Activated naive CD8-positive, alpha-beta T cell treated with anti-CD3 and anti-CD28 coated beads for 36 hours (primary cell): Measurements from ENCODE around the gene SAT1. TPM values are rescaled to one million over a fixed set of nuclear protein-coding genes. Genes with fewer than 3 reads are reported as not detected.
A peak's percentile ranks its signal among the peaks of the same experiment; 100 is the strongest.
"Not testable (repeated sequence)": the region's sequence is repeated elsewhere in the genome, so short reads cannot be mapped to it uniquely, and the experiment has no call there.

Experiments
- DNase-seq: peaks from one replicate; pipeline ENCODE4 v3.0.0; 2021
- H3K27ac Mint-ChIP-seq: one replicate; pipeline ENCODE4 v1.8.0; 2022; ENCODE audit warnings: mild to moderate bottlenecking, moderate library complexity, mixed read lengths
- H3K27me3 Mint-ChIP-seq: one replicate; pipeline ENCODE4 v1.8.0; 2022; ENCODE audit warnings: mild to moderate bottlenecking, mixed read lengths
- H3K36me3 Mint-ChIP-seq: one replicate; pipeline ENCODE4 v1.8.0; 2021; ENCODE audit warnings: mild to moderate bottlenecking, mixed read lengths
- H3K4me1 Mint-ChIP-seq: one replicate; pipeline ENCODE4 v1.8.0; 2021; ENCODE audit warnings: mixed read lengths
- H3K4me3 Mint-ChIP-seq: one replicate; pipeline ENCODE4 v1.8.0; 2022; ENCODE audit warnings: mild to moderate bottlenecking, moderate library complexity, mixed read lengths
- H3K9me3 Mint-ChIP-seq: one replicate; pipeline ENCODE4 v1.8.0; 2022; ENCODE audit warnings: mixed read lengths
- total RNA-seq, 2 experiments: library from RNA; stranded (reverse); gene quantifications; one replicate each; pipeline ENCODE4 v1.2.3, GENCODE V29; 2021

SAT1 gene
- total RNA-seq, 2 experiments from 2014 or later, result 70.5 to 71.8 TPM

DNA sequence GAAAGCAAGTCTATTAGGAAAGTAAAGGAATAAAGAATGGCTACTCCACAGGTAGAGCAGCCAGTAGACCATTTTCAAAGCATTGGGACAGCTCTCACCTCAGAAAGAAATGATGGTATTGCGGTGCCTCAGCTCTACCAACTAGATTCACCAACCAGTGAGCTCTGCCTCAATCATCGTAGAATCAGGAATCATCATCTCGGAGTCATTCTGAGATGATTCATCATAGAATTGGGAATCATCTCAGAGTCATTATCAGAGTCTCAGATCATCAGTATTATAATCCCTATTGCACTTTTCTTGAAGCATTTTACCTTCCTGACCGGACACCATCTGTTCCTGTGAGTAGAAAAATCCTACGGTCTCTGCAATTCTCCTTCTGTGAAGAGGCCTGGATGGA, 17.5 kb upstream of the SAT1 start:
- Mint-ChIP-seq H3K27ac (no peak overlapping the region), H3K27me3 (no peaks in the 10 kb centered on the region), H3K4me3 (no peak overlapping the region), H3K4me1 (peaks cover 5% of the 10 kb centered on the region), H3K9me3 (no peaks in the 10 kb centered on the region), H3K36me3 (no peaks in the 10 kb centered on the region)
- DNase-seq, result no peak

DNA sequence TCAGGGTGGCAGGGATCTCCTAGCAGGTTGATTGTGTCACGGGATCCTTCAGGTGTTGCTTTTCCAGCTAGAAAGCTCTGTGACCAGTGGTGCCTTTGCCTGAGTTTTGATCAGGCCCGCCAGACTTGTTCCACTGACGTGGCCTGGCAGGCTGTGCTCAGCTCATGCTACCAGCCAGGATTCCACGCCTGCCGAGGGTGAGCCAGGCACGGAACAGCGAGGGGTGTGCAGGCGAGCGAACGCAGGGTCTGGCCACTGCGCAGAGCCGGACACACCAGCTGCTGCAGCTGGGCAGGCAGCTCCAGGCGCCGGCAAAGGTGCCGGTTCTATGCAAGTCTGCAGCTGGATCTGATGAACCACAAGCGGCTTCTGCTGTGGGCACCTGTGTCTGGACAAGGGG, 17.1 kb upstream of the SAT1 start:
- no peaks in the 10 kb centered on the region for H3K27me3 Mint-ChIP-seq
- H3K27ac Mint-ChIP-seq, result no peak overlapping the region
- DNase-seq, result no peak
- no peaks in the 10 kb centered on the region for H3K36me3 Mint-ChIP-seq
- H3K4me3 Mint-ChIP-seq, result no peak overlapping the region
- H3K4me1 Mint-ChIP-seq, result peaks cover 5% of the 10 kb centered on the region
- H3K9me3 Mint-ChIP-seq, result no peaks in the 10 kb centered on the region

DNA sequence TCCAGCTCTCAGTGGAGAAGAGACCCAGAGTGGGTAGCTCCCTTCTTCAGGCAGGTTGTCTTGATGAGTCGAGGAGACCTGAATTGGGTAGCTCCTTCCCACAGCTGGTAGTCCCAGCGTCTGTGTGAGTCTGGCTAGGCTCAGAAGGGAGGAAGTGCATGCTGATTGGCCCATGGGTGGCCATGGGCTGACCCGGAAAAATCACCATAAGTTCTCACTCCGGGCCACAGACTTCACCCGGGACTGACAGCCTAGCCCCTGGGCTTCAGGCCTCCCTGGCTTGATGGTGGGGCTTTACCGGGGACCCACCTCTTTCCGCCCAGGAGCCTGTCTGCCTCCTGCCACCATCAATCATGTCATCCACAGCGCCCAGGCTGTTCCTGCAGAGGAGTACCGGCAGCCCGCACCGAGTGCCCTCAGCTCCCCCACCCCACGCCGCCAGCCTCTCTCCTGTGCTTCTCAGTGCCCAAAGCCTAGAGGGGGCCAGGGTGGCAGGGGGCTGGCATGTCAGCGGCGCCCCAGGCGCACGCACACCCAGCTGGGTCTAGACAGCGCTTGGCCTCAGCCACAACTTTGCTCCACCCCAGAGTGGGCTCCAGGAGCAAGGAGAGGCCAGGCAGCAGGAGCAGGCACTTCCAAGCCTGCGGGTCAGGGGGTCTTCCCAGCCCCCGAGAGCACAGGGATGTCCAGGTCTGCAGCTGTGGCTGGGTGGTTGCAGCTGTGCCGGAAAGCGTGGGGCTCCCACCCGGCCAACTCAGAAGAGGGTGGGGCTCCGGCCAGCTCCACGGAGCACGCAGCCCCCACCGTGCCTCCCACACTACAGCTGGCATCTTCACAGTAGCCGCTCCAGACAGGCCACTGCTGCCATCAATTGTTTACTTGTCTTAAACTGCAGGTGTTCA, 16.1 kb upstream of the SAT1 start:
- no peaks in the 10 kb centered on the region for H3K36me3 Mint-ChIP-seq
- no peaks in the 10 kb centered on the region for H3K9me3 Mint-ChIP-seq
- peak overlapping the region; percentile 45 for H3K4me3 Mint-ChIP-seq
- H3K27ac Mint-ChIP-seq, result no peak overlapping the region
- H3K27me3 Mint-ChIP-seq, result no peaks in the 10 kb centered on the region
- DNase-seq, result no peak
- peaks cover 5% of the 10 kb centered on the region for H3K4me1 Mint-ChIP-seq

DNA sequence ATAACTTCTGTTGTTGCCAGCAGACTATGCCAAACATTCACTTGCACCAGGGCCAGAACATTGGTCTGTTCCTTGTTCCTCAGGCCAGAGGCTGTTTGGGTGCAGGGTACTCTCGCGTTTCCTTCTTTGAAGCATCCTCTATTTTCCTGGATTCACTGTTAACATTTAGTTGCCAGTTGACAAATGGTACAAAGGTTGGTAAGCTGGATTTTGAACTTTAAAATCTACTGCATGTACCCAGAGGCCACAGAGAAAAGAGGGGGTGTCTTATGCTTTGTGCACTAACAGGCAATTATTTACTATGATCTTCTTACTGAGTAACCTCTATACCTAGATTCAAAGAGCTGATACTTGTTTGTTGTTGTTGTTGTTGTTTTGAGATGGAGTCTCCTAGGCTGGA, 12.8 kb upstream of the SAT1 start:
- DNase-seq, result no peak
- Mint-ChIP-seq H3K27ac (no peak overlapping the region), H3K4me3 (no peak overlapping the region), H3K27me3 (no peaks in the 10 kb centered on the region), H3K36me3 (no peaks in the 10 kb centered on the region), H3K9me3 (no peaks in the 10 kb centered on the region), H3K4me1 (peaks cover 13% of the 10 kb centered on the region)

DNA sequence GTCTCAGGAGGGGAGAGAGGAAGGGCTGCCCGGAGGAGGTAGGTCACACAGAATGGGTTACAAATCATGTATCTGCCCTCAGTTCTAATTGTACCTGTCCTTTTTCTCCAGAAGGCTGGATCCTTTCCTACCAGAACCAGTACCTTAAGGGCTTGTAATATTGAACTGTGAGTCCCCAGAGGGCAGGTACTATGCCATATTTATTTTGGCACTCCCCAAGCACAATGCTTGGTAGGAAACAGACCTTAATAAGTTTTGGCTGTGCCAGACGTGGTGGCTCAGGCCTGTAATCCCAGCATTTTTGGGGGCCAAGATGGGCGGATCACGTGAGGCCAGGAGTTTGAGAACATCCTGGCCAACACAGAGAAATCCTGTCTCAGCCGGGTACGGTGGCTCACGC, 11.9 kb upstream of the SAT1 start:
- not testable (repeated sequence) for H3K36me3 Mint-ChIP-seq, H3K9me3 Mint-ChIP-seq, DNase-seq, H3K27me3 Mint-ChIP-seq, H3K27ac Mint-ChIP-seq, H3K4me3 Mint-ChIP-seq
- peaks cover 13% of the 10 kb centered on the region for H3K4me1 Mint-ChIP-seq

- Mint-ChIP-seq H3K4me1 (peaks cover 13% of the 10 kb centered on the region), H3K27me3 (no peaks in the 10 kb centered on the region), H3K36me3 (no peaks in the 10 kb centered on the region), H3K27ac (peak overlapping the region; percentile 96), H3K9me3 (no peaks in the 10 kb centered on the region), H3K4me3 (peak overlapping the region; percentile 50)
- peak; percentile 34 for DNase-seq
Observed at GRCh38 chrX:23773601-23774175, 9.3 kb upstream of the SAT1 start.

GRCh38 chrX:23776363-23776762, 6.6 kb upstream of the SAT1 start:
- no peak overlapping the region for H3K27ac Mint-ChIP-seq

GRCh38 chrX:23779025-23779424, 3.9 kb upstream of the SAT1 start:
- Mint-ChIP-seq H3K9me3 (no peaks in the 10 kb centered on the region), H3K4me3 (no peak overlapping the region), H3K4me1 (peaks cover 10% of the 10 kb centered on the region), H3K27me3 (no peaks in the 10 kb centered on the region), H3K27ac (no peak overlapping the region), H3K36me3 (peaks cover 6% of the 10 kb centered on the region)
- DNase-seq, result no peak

More at GRCh38 chrX:23776363-23776762, 6.6 kb upstream of the SAT1 start:
- Mint-ChIP-seq H3K9me3 (no peaks in the 10 kb centered on the region), H3K27me3 (no peaks in the 10 kb centered on the region), H3K36me3 (no peaks in the 10 kb centered on the region), H3K4me1 (peaks cover 10% of the 10 kb centered on the region), H3K4me3 (no peak overlapping the region)
- no peak for DNase-seq

DNA sequence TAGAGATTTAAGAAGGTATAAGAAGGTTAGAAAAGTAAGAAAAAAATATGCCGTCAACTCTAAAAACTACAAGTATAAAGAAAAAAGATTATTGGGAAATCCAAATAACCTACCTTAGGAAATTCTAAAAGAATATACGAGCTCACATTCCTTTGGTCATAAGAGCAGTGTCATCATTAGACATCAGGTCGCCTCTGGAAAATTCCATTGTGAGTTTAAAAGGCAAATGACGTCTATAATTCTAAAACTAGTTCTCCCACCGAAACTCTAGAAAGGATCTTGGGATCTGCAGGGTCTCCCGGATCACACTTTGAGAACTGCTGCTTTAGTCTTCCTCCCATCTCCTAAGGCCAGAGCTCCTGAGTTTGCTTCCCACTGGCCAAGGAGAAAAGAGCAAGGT, 518 bp upstream of the SAT1 start:
- H3K27me3 Mint-ChIP-seq, result no peaks in the 10 kb centered on the region
- peaks cover 30% of the 10 kb centered on the region for H3K36me3 Mint-ChIP-seq
- peak overlapping the region; percentile 94 for H3K27ac Mint-ChIP-seq
- peak overlapping the region; percentile 95 for H3K4me3 Mint-ChIP-seq
- no peaks in the 10 kb centered on the region for H3K9me3 Mint-ChIP-seq
- H3K4me1 Mint-ChIP-seq, result peaks cover 26% of the 10 kb centered on the region
- no peak for DNase-seq

DNA sequence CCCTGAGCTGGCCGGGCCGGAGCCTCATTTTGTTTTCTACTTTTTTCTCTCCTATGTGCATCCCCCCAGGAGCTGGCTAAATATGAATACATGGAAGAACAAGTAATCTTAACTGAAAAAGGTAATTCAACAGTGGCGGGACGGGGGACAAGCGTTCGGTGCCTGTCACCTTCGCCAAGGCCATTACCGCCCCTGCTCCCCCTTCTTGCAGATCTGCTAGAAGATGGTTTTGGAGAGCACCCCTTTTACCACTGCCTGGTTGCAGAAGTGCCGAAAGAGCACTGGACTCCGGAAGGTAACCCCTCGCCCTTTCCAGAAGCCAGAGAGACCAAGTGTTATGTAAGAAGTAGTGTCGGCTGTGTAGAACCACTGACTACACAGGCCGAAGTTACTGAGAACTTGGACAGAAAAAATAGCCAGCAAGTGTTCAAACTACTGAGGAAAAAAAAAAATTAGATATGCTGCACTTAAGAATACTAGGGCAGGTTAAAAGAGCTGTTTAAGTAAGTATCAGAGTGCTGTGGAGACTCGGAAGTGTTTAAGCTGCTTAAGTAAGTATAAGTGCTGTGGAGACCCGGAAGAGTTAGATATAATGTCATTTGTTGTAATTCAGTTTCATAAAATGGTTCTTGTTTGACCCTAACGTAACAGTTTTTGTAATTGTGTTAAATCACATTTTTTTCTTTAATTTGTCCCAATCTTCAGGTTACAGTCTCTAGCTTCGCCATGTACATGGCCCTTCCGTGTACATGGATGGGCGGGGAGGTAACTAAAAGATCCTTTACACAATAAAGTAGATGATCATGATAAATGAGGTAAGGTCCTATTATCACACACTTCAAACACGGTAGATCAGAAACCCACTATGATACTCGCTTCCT, 856 bp downstream of the SAT1 start:
- H3K9me3 Mint-ChIP-seq, result no peaks in the 10 kb centered on the region

GRCh38 chrX:23784470-23785331, 1.7 kb downstream of the SAT1 start:
- peak overlapping the region; percentile 95 for H3K4me3 Mint-ChIP-seq
- H3K36me3 Mint-ChIP-seq, result peaks cover 30% of the 10 kb centered on the region
- DNase-seq, result no peak
- peaks cover 26% of the 10 kb centered on the region for H3K4me1 Mint-ChIP-seq
- peak overlapping the region; percentile 94 for H3K27ac Mint-ChIP-seq
- no peaks in the 10 kb centered on the region for H3K9me3 Mint-ChIP-seq
- no peaks in the 10 kb centered on the region for H3K27me3 Mint-ChIP-seq

More for the DNA sequence above, 856 bp downstream of the SAT1 start:
- H3K27ac Mint-ChIP-seq, result peak overlapping the region; percentile 94
- DNase-seq, result no peak
- peaks cover 30% of the 10 kb centered on the region for H3K36me3 Mint-ChIP-seq
- H3K27me3 Mint-ChIP-seq, result no peaks in the 10 kb centered on the region
- H3K4me3 Mint-ChIP-seq, result peak overlapping the region; percentile 95
- peaks cover 26% of the 10 kb centered on the region for H3K4me1 Mint-ChIP-seq

DNA sequence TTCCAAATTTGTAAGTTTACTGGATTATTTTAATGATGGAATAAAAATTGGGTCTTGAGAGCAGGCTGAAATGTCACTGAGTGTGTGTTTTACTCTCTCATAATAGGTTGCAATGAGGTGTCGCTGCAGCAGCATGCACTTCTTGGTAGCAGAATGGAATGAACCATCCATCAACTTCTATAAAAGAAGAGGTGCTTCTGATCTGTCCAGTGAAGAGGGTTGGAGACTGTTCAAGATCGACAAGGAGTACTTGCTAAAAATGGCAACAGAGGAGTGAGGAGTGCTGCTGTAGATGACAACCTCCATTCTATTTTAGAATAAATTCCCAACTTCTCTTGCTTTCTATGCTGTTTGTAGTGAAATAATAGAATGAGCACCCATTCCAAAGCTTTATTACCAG, 2.6 kb downstream of the SAT1 start:
- H3K4me3 Mint-ChIP-seq, result peak overlapping the region; percentile 95
- no peaks in the 10 kb centered on the region for H3K27me3 Mint-ChIP-seq
- no peaks in the 10 kb centered on the region for H3K9me3 Mint-ChIP-seq
- H3K4me1 Mint-ChIP-seq, result peaks cover 26% of the 10 kb centered on the region
- H3K36me3 Mint-ChIP-seq, result peaks cover 30% of the 10 kb centered on the region
- DNase-seq, result no peak
- H3K27ac Mint-ChIP-seq, result no peak overlapping the region

DNA sequence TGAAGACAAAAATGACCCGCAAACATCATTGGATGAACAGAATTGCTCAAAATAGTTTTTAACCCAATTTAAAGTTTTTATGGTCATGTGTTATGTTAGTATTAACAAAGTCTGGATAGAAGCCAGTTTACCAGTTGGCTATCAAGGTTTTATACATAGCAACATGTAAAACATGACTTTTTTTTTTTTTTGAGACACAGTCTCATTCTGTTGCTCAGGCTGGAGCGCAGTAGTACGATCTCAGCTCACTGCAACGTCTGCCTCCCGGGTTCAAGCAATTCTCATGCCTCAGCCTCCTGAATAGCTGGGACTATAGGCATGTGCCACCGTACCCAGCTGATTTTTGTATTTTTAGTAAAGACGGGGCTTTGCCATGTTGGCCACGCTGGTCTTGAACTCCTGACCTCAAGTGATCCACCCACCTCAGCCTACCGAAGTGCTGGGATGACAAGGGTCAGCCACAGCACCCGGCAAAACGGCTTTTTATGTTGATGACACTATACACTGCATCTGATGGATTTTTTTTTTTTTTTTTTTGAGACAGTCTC, 3.4 kb downstream of the SAT1 start:
- no peak for DNase-seq
- no peak overlapping the region for H3K4me3 Mint-ChIP-seq
- H3K36me3 Mint-ChIP-seq, result peaks cover 30% of the 10 kb centered on the region
- no peaks in the 10 kb centered on the region for H3K27me3 Mint-ChIP-seq
- no peaks in the 10 kb centered on the region for H3K9me3 Mint-ChIP-seq
- no peak overlapping the region for H3K27ac Mint-ChIP-seq
- peaks cover 23% of the 10 kb centered on the region for H3K4me1 Mint-ChIP-seq

DNA sequence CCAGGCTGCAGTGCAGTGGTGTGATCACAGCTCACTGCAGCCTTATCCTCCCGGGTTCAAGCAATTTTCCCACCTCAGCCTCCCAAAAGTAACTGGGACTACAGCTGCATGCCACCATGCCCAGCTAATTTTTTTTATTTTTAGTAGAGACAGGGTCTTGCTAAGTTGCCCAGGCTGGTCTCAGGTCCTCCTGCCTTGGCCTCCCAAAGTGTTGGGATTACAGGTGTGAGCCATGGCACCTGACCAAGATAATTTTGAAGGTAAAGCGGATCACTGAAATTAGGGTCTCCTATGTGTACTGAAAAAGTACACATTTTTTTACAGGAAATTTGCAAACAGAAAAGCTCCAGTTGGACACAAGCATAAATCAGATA, 4.8 kb downstream of the SAT1 start:
- Mint-ChIP-seq H3K9me3 (no peaks in the 10 kb centered on the region), H3K27me3 (no peaks in the 10 kb centered on the region), H3K4me1 (peaks cover 17% of the 10 kb centered on the region), H3K27ac (no peak overlapping the region), H3K36me3 (peaks cover 30% of the 10 kb centered on the region), H3K4me3 (no peak overlapping the region)
- no peak for DNase-seq
